ENCODE results near the gene DDAH1. TPM values are rescaled to one million over a fixed set of nuclear protein-coding genes. Genes with fewer than 3 reads are reported as not detected.

DDAH1 gene
- total and polyA plus RNA-seq, 4 donors = 25.8 to 42.7 (median 31.7) TPM

DNA sequence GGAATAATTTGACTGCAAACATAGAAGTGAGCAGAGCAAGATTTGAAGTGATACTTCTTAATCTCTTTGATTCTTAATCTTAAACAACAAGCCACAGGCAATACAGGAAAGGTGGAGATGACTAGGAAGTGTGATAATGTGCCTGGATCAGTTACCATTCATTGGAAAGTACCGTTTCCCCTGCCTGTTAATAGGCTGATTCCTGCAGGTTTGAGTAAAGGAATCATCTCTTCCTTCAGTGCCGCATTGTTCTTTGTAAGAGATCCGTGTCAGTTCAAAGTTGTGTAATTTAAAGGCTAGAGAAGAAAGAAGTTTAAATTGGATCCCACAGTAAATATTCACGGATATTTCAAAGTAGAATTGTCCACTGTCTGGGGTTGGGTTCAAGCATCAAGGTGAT, 145.0 kb downstream of the DDAH1 start:
- WGBS = 83% methylated on average over 4 of the region's 4 CpGs
- no peak overlapping the region for H3K27ac ChIP-seq (ENCODE audit: low read depth in 1 of 2, low read length in 2 of 2)

DNA sequence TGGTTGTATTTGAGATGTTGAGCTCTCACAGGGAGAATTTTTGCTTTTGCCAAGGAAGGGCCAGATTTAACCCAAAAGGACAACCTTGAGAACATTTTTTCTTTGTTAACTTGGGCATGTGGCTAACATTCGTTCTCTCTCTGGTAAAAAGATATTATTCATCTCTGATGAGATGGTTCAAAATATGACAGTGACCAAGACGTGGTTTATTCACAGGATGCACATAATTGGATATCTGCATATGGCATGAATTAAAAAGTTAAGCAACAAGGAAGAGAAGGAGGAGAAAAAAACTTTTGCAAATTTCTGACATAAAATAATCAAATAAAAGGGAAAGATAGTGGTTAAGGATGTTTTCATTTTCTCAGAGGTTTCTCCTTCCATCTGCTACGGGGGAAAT, 145.5 kb downstream of the DDAH1 start:
- Histone ChIP-seq H3K4me3 (ENCODE audit: low read depth in 1 of 3, low read length in 3 of 3) (no peak overlapping the region), H3K9ac (ENCODE audit: low read depth in 1 of 2, low read length in 2 of 2) (no peak overlapping the region), H3K27ac (ENCODE audit: low read depth in 1 of 2, low read length in 2 of 2) (no peak overlapping the region), H3K4me1 (ENCODE audit: control insufficient read depth in 4 of 4, insufficient read depth in 4 of 4, low read length in 3 of 4) (no peaks in the 10 kb centered on the region), H3K27me3 (ENCODE audit: control insufficient read depth in 4 of 4, insufficient read depth in 4 of 4, low read length in 3 of 4) (no peaks in the 10 kb centered on the region), H3K36me3 (ENCODE audit: control insufficient read depth in 4 of 4, insufficient read depth in 3 of 4, low read depth in 1 of 4, low read length in 3 of 4) (peaks cover 6 to 27% (median 11%) of the 10 kb centered on the region in 4 donors), H3K9me3 (ENCODE audit: control insufficient read depth in 4 of 4, low read length in 3 of 4) (no peaks in the 10 kb centered on the region)
- 83% methylated on average over 3 of the region's 3 CpGs for WGBS
- DNase-seq (ENCODE audit: low spot score) = no peak
- TF ChIP-seq, protein P1, sequence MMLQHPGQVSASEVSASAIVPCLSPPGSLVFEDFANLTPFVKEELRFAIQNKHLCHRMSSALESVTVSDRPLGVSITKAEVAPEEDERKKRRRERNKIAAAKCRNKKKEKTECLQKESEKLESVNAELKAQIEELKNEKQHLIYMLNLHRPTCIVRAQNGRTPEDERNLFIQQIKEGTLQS (IDR thresholded peaks at IDR 0.05) = no peak
- TF ChIP-seq FOXA1 (IDR thresholded peaks at IDR 0.05) = no peak
- no peak for TF ChIP-seq NR2F2 (IDR thresholded peaks at IDR 0.05)
- no peak for TF ChIP-seq YY1 (IDR thresholded peaks at IDR 0.05)
- TF ChIP-seq SP1 (IDR thresholded peaks at IDR 0.05) = no peak
- TF ChIP-seq, protein P2, sequence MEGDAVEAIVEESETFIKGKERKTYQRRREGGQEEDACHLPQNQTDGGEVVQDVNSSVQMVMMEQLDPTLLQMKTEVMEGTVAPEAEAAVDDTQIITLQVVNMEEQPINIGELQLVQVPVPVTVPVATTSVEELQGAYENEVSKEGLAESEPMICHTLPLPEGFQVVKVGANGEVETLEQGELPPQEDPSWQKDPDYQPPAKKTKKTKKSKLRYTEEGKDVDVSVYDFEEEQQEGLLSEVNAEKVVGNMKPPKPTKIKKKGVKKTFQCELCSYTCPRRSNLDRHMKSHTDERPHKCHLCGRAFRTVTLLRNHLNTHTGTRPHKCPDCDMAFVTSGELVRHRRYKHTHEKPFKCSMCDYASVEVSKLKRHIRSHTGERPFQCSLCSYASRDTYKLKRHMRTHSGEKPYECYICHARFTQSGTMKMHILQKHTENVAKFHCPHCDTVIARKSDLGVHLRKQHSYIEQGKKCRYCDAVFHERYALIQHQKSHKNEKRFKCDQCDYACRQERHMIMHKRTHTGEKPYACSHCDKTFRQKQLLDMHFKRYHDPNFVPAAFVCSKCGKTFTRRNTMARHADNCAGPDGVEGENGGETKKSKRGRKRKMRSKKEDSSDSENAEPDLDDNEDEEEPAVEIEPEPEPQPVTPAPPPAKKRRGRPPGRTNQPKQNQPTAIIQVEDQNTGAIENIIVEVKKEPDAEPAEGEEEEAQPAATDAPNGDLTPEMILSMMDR (IDR thresholded peaks at IDR 0.05; ENCODE audit: low read depth, low read length, missing input control) = no peak
- no peak for TF ChIP-seq EGR1 (IDR thresholded peaks at IDR 0.05; ENCODE audit: low read depth in 2 of 2)
- TF ChIP-seq, protein P3, sequence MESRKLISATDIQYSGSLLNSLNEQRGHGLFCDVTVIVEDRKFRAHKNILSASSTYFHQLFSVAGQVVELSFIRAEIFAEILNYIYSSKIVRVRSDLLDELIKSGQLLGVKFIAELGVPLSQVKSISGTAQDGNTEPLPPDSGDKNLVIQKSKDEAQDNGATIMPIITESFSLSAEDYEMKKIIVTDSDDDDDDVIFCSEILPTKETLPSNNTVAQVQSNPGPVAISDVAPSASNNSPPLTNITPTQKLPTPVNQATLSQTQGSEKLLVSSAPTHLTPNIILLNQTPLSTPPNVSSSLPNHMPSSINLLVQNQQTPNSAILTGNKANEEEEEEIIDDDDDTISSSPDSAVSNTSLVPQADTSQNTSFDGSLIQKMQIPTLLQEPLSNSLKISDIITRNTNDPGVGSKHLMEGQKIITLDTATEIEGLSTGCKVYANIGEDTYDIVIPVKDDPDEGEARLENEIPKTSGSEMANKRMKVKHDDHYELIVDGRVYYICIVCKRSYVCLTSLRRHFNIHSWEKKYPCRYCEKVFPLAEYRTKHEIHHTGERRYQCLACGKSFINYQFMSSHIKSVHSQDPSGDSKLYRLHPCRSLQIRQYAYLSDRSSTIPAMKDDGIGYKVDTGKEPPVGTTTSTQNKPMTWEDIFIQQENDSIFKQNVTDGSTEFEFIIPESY (IDR thresholded peaks at IDR 0.05) = no peak
- no peak for TF ChIP-seq RXRA (IDR thresholded peaks at IDR 0.05)
- no peak for TF ChIP-seq FOXA2 (IDR thresholded peaks at IDR 0.05)
- TF ChIP-seq RAD21 (IDR thresholded peaks at IDR 0.05) = no peak
- TF ChIP-seq, protein P4, sequence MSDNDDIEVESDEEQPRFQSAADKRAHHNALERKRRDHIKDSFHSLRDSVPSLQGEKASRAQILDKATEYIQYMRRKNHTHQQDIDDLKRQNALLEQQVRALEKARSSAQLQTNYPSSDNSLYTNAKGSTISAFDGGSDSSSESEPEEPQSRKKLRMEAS (IDR thresholded peaks at IDR 0.05) = no peak
- TF ChIP-seq HNF4A (conservative IDR thresholded peaks at IDR 0.05) = no peak
- no peak for TF ChIP-seq TAF1 (conservative IDR thresholded peaks at IDR 0.05)

More for the DNA sequence above, 145.0 kb downstream of the DDAH1 start:
- no peak for DNase-seq (ENCODE audit: low spot score)
- H3K27me3 ChIP-seq (ENCODE audit: control insufficient read depth in 4 of 4, insufficient read depth in 4 of 4, low read length in 3 of 4) = no peaks in the 10 kb centered on the region
- H3K4me3 ChIP-seq (ENCODE audit: low read depth in 1 of 3, low read length in 3 of 3) = no peak overlapping the region
- TF ChIP-seq NR2F2 (IDR thresholded peaks at IDR 0.05) = no peak
- TF ChIP-seq, protein P3 (IDR thresholded peaks at IDR 0.05) = no peak
- TF ChIP-seq, protein P2 (IDR thresholded peaks at IDR 0.05; ENCODE audit: low read depth, low read length, missing input control) = no peak
- TF ChIP-seq RAD21 (IDR thresholded peaks at IDR 0.05) = no peak
- TF ChIP-seq GABPA (IDR thresholded peaks at IDR 0.05 in 1 of 2, conservative IDR thresholded peaks at IDR 0.05 in 1 of 2) = no peak
- TF ChIP-seq, protein P1 (IDR thresholded peaks at IDR 0.05) = no peak
- TF ChIP-seq HNF4A (conservative IDR thresholded peaks at IDR 0.05) = no peak
- no peak for TF ChIP-seq FOXA2 (IDR thresholded peaks at IDR 0.05)
- no peak for TF ChIP-seq SP1 (IDR thresholded peaks at IDR 0.05)
- TF ChIP-seq TAF1 (conservative IDR thresholded peaks at IDR 0.05) = no peak
- no peak for TF ChIP-seq EGR1 (IDR thresholded peaks at IDR 0.05; ENCODE audit: low read depth in 2 of 2)
- no peak for TF ChIP-seq RXRA (IDR thresholded peaks at IDR 0.05)
- no peak for TF ChIP-seq FOXA1 (IDR thresholded peaks at IDR 0.05)
- no peak for TF ChIP-seq JUND (IDR thresholded peaks at IDR 0.05)
- H3K4me1 ChIP-seq (ENCODE audit: control insufficient read depth in 4 of 4, insufficient read depth in 4 of 4, low read length in 3 of 4) = no peaks in the 10 kb centered on the region
- H3K9me3 ChIP-seq (ENCODE audit: control insufficient read depth in 4 of 4, low read length in 3 of 4) = no peaks in the 10 kb centered on the region
- peaks cover 7 to 27% (median 11%) of the 10 kb centered on the region in 4 donors for H3K36me3 ChIP-seq (ENCODE audit: control insufficient read depth in 4 of 4, insufficient read depth in 3 of 4, low read depth in 1 of 4, low read length in 3 of 4)
- no peak overlapping the region for H3K9ac ChIP-seq (ENCODE audit: low read depth in 1 of 2, low read length in 2 of 2)
